Smooth muscle cell (in vitro differentiated cells): Measurements from ENCODE around the gene YARS1. TPM values are rescaled to one million over a fixed set of nuclear protein-coding genes. Genes with fewer than 3 reads are reported as not detected.

Source experiments
- DNase-seq: peaks from one replicate; lab custom pipeline; 2025; ENCODE audit not compliant: unreplicated experiment; lab: John Stamatoyannopoulos, UW
- H2AFZ ChIP-seq: fragments of 200-600 bp; sonication (generic); 2 replicates; pipeline ENCODE4 v1.6.0; 2016; ENCODE audit warnings: antibody characterized with exemption, low read depth, mild to moderate bottlenecking
- H3F3A ChIP-seq: fragments of 200-600 bp; sonication (generic); 2 replicates; pipeline ENCODE4 v1.6.0; 2017; ENCODE audit warnings: antibody characterized with exemption, low read depth
- H3K27ac ChIP-seq: fragments of 200-600 bp; sonication (generic); 2 replicates; pipeline ENCODE4 v1.5.1; 2016; ENCODE audit warnings: low read depth, mild to moderate bottlenecking
- H3K27me3 ChIP-seq: fragments of 200-600 bp; sonication (generic); 2 replicates; pipeline ENCODE4 v1.6.1; 2016; ENCODE audit warnings: low read depth, mild to moderate bottlenecking
- H3K36me3 ChIP-seq: fragments of 200-600 bp; sonication (generic); 2 replicates; pipeline ENCODE4 v1.5.1; 2016; ENCODE audit warnings: low read depth
- H3K4me1 ChIP-seq: fragments of 200-600 bp; sonication (generic); 2 replicates; pipeline ENCODE4 v1.5.1; 2016; ENCODE audit warnings: low read depth
- H3K4me2 ChIP-seq: fragments of 200-600 bp; sonication (generic); 2 replicates; pipeline ENCODE4 v1.6.0; 2016; ENCODE audit warnings: mild to moderate bottlenecking
- H3K4me3 ChIP-seq: fragments of 200-600 bp; sonication (generic); 2 replicates; pipeline ENCODE4 v1.5.1; 2016; ENCODE audit warnings: mild to moderate bottlenecking
- H3K79me2 ChIP-seq: fragments of 200-600 bp; sonication (generic); 2 replicates; pipeline ENCODE4 v1.6.0; 2016; ENCODE audit warnings: low read depth, mild to moderate bottlenecking
- H3K9ac ChIP-seq: fragments of 200-600 bp; sonication (generic); 2 replicates; pipeline ENCODE4 v1.6.0; 2016; ENCODE audit warnings: low read depth
- H3K9me3 ChIP-seq: fragments of 200-600 bp; sonication (generic); replicated peaks from 2 replicates; pipeline ENCODE4 v1.5.1; 2016; ENCODE audit warnings: low read depth
- H4K20me1 ChIP-seq: fragments of 200-600 bp; sonication (generic); 2 replicates; pipeline ENCODE4 v1.6.0; 2016; ENCODE audit warnings: low read depth
- CTCF ChIP-seq: fragments of 200-600 bp; sonication (generic); IDR thresholded peaks from 2 replicates; pipeline ENCODE4 v1.5.1; 2017; ENCODE audit warnings: borderline replicate concordance, mild to moderate bottlenecking, antibody characterized with exemption; ENCODE audit not compliant: insufficient read depth, poor library complexity, severe bottlenecking
- WGBS: methylation state at CpG from one replicate; pipeline ENCODE4 v1.1.7; 2016; ENCODE audit warnings: low lambda C conversion rate; 5-methylcytosine and 5-hydroxymethylcytosine counted together
- polyA plus RNA-seq: library from polyadenylated mRNA; unstranded; fragments of >200 nt; fragmentation: Nextera tagmentation; extraction: Ambion mirVana; gene quantifications from 2 replicates; pipeline ENCODE4 v1.2.1, GENCODE V29; 2016
- total RNA-seq: library from RNA; depleted of rRNA; stranded (reverse); fragments of >200 nt; gene quantifications from 2 replicates; pipeline ENCODE4 v1.2.3, GENCODE V29; 2014

The YARS1 gene
- total and polyA plus RNA-seq, 2 experiments from 2014 or later, result 52.1 to 82.9 TPM

GRCh38 chr1:32744071-32744425, 73.1 kb downstream of the YARS1 start:
- TF ChIP-seq CTCF, result no peak
- no peak overlapping the region for H3K9ac ChIP-seq
- H3K4me2 ChIP-seq, result no peak overlapping the region
- H3K36me3 ChIP-seq, result no peaks in the 10 kb centered on the region
- H3F3A ChIP-seq, result no peaks in the 10 kb centered on the region
- no peaks in the 10 kb centered on the region for H3K79me2 ChIP-seq
- H3K9me3 ChIP-seq, result no peaks in the 10 kb centered on the region
- H2AFZ ChIP-seq, result no peak overlapping the region
- no peak overlapping the region for H3K27ac ChIP-seq
- no peak overlapping the region for H3K4me3 ChIP-seq
- H3K27me3 ChIP-seq, result no peaks in the 10 kb centered on the region
- no peaks in the 10 kb centered on the region for H4K20me1 ChIP-seq
- peaks cover 9% of the 10 kb centered on the region for H3K4me1 ChIP-seq
- DNase-seq, result no peak

- no peaks in the 10 kb centered on the region for H3K36me3 ChIP-seq
- peak overlapping the region; percentile 67 for H3K4me3 ChIP-seq
- H4K20me1 ChIP-seq, result no peaks in the 10 kb centered on the region
- 59% methylated on average over 6 of the region's 6 CpGs for WGBS
- no peaks in the 10 kb centered on the region for H3K79me2 ChIP-seq
- H3K4me2 ChIP-seq, result no peak overlapping the region
- no peak for DNase-seq
- H3F3A ChIP-seq, result no peaks in the 10 kb centered on the region
- no peak overlapping the region for H3K9ac ChIP-seq
- H3K9me3 ChIP-seq, result no peaks in the 10 kb centered on the region
- no peak for TF ChIP-seq CTCF
- H3K27me3 ChIP-seq, result no peaks in the 10 kb centered on the region
- H2AFZ ChIP-seq, result no peak overlapping the region
- no peak overlapping the region for H3K27ac ChIP-seq
- H3K4me1 ChIP-seq, result peaks cover 9% of the 10 kb centered on the region
Measured at GRCh38 chr1:32743380-32744070, 73.6 kb downstream of the YARS1 start.

DNA sequence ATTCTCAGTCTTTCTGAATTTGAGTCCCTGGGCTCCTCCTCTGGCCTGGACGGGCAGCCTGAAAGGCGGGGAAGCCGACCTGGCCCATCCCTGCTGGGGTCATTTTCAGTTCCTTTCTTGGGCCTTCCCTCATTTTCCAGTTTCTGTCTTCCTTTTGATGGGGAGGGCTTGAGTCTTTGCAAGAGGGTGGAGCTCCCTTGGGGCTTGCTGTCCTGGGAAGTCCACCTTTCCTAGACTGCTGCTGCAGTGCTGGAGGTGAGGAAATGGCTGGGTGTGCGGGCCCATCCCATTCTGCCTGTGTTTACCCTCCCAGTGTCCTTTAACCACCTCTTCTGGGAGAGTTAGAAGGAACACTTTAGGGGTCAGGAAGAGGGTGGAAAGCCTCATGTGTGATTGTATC, 74.2 kb downstream of the YARS1 start:
- Histone ChIP-seq H4K20me1 (no peaks in the 10 kb centered on the region), H3K27me3 (no peaks in the 10 kb centered on the region), H2AFZ (no peak overlapping the region), H3K27ac (no peak overlapping the region), H3F3A (no peaks in the 10 kb centered on the region), H3K4me2 (peak overlapping the region; percentile 98), H3K9me3 (no peaks in the 10 kb centered on the region), H3K4me1 (peaks cover 9% of the 10 kb centered on the region), H3K9ac (no peak overlapping the region), H3K36me3 (no peaks in the 10 kb centered on the region), H3K79me2 (no peaks in the 10 kb centered on the region), H3K4me3 (peak overlapping the region; percentile 67)
- DNase-seq, result no peak
- WGBS, result 52% methylated on average over 4 of the region's 4 CpGs
- no peak for TF ChIP-seq CTCF

DNA sequence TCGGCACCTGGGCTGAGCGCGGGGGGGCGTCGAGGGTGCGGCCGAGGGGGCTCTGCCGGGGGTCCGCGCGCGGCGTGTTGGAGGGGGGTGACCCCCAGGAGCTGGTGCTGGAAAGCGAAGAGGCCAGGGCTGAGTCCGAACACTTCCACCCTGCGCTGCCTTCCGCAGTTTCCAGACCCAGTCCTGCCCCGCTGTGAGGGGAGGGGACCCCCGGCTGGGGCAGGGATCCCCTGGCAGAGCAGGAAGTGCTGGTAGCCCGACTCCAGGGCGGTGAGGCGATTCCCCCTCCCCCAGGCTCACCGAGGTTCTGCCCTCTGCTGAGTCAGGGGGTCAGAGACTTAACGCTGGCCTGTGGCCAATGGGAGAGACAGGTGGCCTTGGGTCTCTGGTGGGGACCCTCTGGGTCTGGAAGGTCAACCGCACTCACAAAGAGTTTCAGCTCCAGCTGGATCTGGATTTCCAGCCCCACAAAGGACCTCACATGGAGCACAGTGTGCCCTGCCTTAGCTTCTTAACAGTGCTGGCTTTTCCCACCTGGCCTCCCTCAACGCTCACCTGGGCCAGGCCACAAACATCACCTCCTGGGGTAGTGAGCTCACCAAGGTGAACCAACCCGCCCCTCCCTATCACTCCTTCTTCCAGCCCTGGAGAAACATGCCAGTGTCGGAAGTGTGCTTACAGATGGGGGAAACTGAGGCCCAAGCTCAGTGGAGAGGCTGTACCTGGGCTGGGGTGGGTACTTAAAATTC, 74.8 kb downstream of the YARS1 start:
- Histone ChIP-seq H3K27me3 (no peaks in the 10 kb centered on the region), H3K27ac (peak overlapping the region; percentile 11)

More for the DNA sequence above, 74.8 kb downstream of the YARS1 start:
- Histone ChIP-seq H3K4me1 (peaks cover 13% of the 10 kb centered on the region), H3K9me3 (no peaks in the 10 kb centered on the region), H3K79me2 (no peaks in the 10 kb centered on the region), H3F3A (no peaks in the 10 kb centered on the region), H3K4me3 (peak overlapping the region; percentile 67), H3K4me2 (peak overlapping the region; percentile 98), H3K9ac (peak overlapping the region; percentile 51), H3K36me3 (no peaks in the 10 kb centered on the region), H4K20me1 (no peaks in the 10 kb centered on the region), H2AFZ (peak overlapping the region; percentile 77)
- 11% methylated on average over 22 of the region's 28 CpGs for WGBS
- no peak for TF ChIP-seq CTCF
- no peak for DNase-seq
